ENCODE results near the gene L3MBTL3. TPM values are rescaled to one million over a fixed set of nuclear protein-coding genes. Genes with fewer than 3 reads are reported as not detected.
A peak's percentile ranks its signal among the peaks of the same experiment; 100 is the strongest.

The L3MBTL3 gene
- total RNA-seq, 2 donors from 2014 or later, result 23.7 to 39.7 TPM

DNA sequence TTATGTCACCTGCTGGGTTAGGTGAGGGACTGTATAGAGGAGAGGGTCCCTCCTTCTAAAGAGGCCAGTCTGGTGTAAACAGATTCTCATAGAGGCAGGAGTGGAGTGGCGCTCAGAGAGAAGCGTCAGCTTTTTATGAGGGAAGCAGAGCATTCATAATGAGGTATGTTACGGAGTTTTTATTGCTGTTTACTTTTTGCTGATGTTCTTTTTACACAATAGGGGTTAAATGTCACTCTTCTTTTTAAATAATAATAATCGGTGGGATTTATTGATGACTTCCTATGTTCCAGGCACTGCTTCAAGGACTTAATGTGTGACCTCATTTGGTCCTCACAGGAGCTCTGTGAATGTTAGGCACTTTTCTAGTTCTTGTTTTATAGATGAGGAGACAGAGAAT lies 79.9 kb downstream of the L3MBTL3 start:
- Mint-ChIP-seq H3K4me3 (no peak overlapping the region), H3K27ac (peak overlapping the region; percentile 10), H3K36me3 (ENCODE audit: low read depth) (peaks cover 38% of the 10 kb centered on the region), H3K4me1 (peaks cover 15% of the 10 kb centered on the region), H3K27me3 (ENCODE audit: insufficient read depth) (no peaks in the 10 kb centered on the region), H3K9me3 (no peaks in the 10 kb centered on the region)
- Histone ChIP-seq H3K36me3 (ENCODE audit: control insufficient read depth, insufficient read depth, low read length) (peaks cover 5% of the 10 kb centered on the region), H3K9me3 (ENCODE audit: control insufficient read depth, low read length) (no peaks in the 10 kb centered on the region), H3K27me3 (ENCODE audit: control insufficient read depth, insufficient read depth, low read length, poor library complexity, severe bottlenecking) (no peaks in the 10 kb centered on the region), H3K4me1 (ENCODE audit: control insufficient read depth, insufficient read depth, low read length) (peaks cover 4% of the 10 kb centered on the region), H3K4me3 (ENCODE audit: low read length) (no peak overlapping the region), H3K9ac (ENCODE audit: extremely low read depth, low read length, poor library complexity, severe bottlenecking) (no peak overlapping the region), H3K27ac (ENCODE audit: low read depth, low read length) (no peak overlapping the region)
- TF ChIP-seq, protein P1, sequence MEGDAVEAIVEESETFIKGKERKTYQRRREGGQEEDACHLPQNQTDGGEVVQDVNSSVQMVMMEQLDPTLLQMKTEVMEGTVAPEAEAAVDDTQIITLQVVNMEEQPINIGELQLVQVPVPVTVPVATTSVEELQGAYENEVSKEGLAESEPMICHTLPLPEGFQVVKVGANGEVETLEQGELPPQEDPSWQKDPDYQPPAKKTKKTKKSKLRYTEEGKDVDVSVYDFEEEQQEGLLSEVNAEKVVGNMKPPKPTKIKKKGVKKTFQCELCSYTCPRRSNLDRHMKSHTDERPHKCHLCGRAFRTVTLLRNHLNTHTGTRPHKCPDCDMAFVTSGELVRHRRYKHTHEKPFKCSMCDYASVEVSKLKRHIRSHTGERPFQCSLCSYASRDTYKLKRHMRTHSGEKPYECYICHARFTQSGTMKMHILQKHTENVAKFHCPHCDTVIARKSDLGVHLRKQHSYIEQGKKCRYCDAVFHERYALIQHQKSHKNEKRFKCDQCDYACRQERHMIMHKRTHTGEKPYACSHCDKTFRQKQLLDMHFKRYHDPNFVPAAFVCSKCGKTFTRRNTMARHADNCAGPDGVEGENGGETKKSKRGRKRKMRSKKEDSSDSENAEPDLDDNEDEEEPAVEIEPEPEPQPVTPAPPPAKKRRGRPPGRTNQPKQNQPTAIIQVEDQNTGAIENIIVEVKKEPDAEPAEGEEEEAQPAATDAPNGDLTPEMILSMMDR (conservative IDR thresholded peaks at IDR 0.05), result no peak
- DNase-seq, result no peak
- 82 to 97% methylated on average over 3 to 4 of the region's 4 CpGs for WGBS, 2 experiments (ENCODE audit: insufficient coverage in 1 of 2, insufficient read length in 1 of 2)

GRCh38 chr6:130099119-130099518 lies 80.7 kb downstream of the L3MBTL3 start:
- Mint-ChIP-seq H3K4me1 (peaks cover 15% of the 10 kb centered on the region), H3K27ac (no peak overlapping the region), H3K9me3 (no peaks in the 10 kb centered on the region), H3K4me3 (no peak overlapping the region), H3K36me3 (ENCODE audit: low read depth) (peaks cover 33% of the 10 kb centered on the region), H3K27me3 (ENCODE audit: insufficient read depth) (no peaks in the 10 kb centered on the region)
- no peaks in the 10 kb centered on the region for H3K9me3 ChIP-seq (ENCODE audit: control insufficient read depth, low read length)
- no peaks in the 10 kb centered on the region for H3K27me3 ChIP-seq (ENCODE audit: control insufficient read depth, insufficient read depth, low read length, poor library complexity, severe bottlenecking)
- TF ChIP-seq, protein P1 (conservative IDR thresholded peaks at IDR 0.05), result no peak
- no peak overlapping the region for H3K27ac ChIP-seq (ENCODE audit: low read depth, low read length)
- peaks cover 4% of the 10 kb centered on the region for H3K4me1 ChIP-seq (ENCODE audit: control insufficient read depth, insufficient read depth, low read length)
- H3K36me3 ChIP-seq (ENCODE audit: control insufficient read depth, insufficient read depth, low read length), result peaks cover 5% of the 10 kb centered on the region
- H3K9ac ChIP-seq (ENCODE audit: extremely low read depth, low read length, poor library complexity, severe bottlenecking), result no peak overlapping the region
- 96 to 97% methylated on average over 3 of the region's 3 CpGs for WGBS, 2 experiments (ENCODE audit: insufficient coverage in 1 of 2, insufficient read length in 1 of 2)
- no peak for DNase-seq
- no peak overlapping the region for H3K4me3 ChIP-seq (ENCODE audit: low read length)

- no peaks in the 10 kb centered on the region for H3K4me1 ChIP-seq (ENCODE audit: control insufficient read depth, insufficient read depth, low read length)
- Mint-ChIP-seq H3K9me3 (peaks cover 6% of the 10 kb centered on the region), H3K4me3 (no peak overlapping the region), H3K27me3 (ENCODE audit: insufficient read depth) (no peaks in the 10 kb centered on the region), H3K4me1 (no peaks in the 10 kb centered on the region), H3K36me3 (ENCODE audit: low read depth) (peaks cover 41% of the 10 kb centered on the region), H3K27ac (no peak overlapping the region)
- TF ChIP-seq, protein P1 (conservative IDR thresholded peaks at IDR 0.05), result no peak
- no peaks in the 10 kb centered on the region for H3K36me3 ChIP-seq (ENCODE audit: control insufficient read depth, insufficient read depth, low read length)
- no peaks in the 10 kb centered on the region for H3K27me3 ChIP-seq (ENCODE audit: control insufficient read depth, insufficient read depth, low read length, poor library complexity, severe bottlenecking)
- no peak overlapping the region for H3K27ac ChIP-seq (ENCODE audit: low read depth, low read length)
- H3K9ac ChIP-seq (ENCODE audit: extremely low read depth, low read length, poor library complexity, severe bottlenecking), result no peak overlapping the region
- WGBS, 2 experiments (ENCODE audit: insufficient coverage in 1 of 2, insufficient read length in 1 of 2), result 96% methylated on average over 4 of the region's 4 CpGs; no CpG with 5 or more reads in 1 of the 2 experiments
- H3K4me3 ChIP-seq (ENCODE audit: low read length), result no peak overlapping the region
- no peaks in the 10 kb centered on the region for H3K9me3 ChIP-seq (ENCODE audit: control insufficient read depth, low read length)
- DNase-seq, result no peak
Observed at GRCh38 chr6:130105996-130106704, 87.8 kb downstream of the L3MBTL3 start.

Measured in endodermal cell (in vitro differentiated cells).